Endothelial cell of umbilical vein (primary cell): ENCODE results near the gene ART3. TPM values are rescaled to one million over a fixed set of nuclear protein-coding genes. Genes with fewer than 3 reads are reported as not detected.

Source experiments
- BruUV-seq: library from RNA; stranded (reverse); fragments of 400-500 nt; replicated peaks from 2 replicates; lab custom pipeline; 2021; lab: Mats Ljungman, UMichigan
- CTCF ChIA-PET: fragments of 300-600, 350-600 bp; sonication (Branson Sonifier 250); formaldehyde crosslinking; loops from one replicate; lab custom pipeline; 2021; ENCODE audit warnings: antibody characterized with exemption, inconsistent platforms; lab: Charles Lee
- POLR2A ChIA-PET: fragments of 300-600, 350-600 bp; sonication (Branson Sonifier 250); formaldehyde crosslinking; loops from one replicate; lab custom pipeline; 2021; ENCODE audit warnings: antibody characterized with exemption, inconsistent platforms; lab: Charles Lee
- DNase-seq: peaks from one replicate; pipeline ENCODE4 v3.0.0-alpha.2; 2011; ENCODE audit warnings: low read depth, low spot score
- FAIRE-seq: peaks from 2 replicates; lab custom pipeline; 2011; peaks lifted over from hg19 to GRCh38; lab: Jason Lieb, UNC
- H2AFZ ChIP-seq: 2 replicates; pipeline ENCODE4 v1.6.0; 2012; ENCODE audit warnings: low read depth, low read length, control low read depth, inconsistent platforms
- H3K27ac ChIP-seq: 2 replicates; pipeline ENCODE4 v1.5.1; 2011; ENCODE audit warnings: low read depth, mild to moderate bottlenecking, control low read depth, low read length, moderate library complexity; ENCODE audit not compliant: insufficient read depth
- H3K27me3 ChIP-seq, 2 experiments: 2 replicates each; pipeline versions ENCODE4 v1.6.0 to v1.6.1; 2011; ENCODE audit warnings: low read length in 2 of 2, mixed read lengths in 1 of 2; ENCODE audit not compliant: control insufficient read depth in 2 of 2, insufficient read depth in 2 of 2
- H3K36me3 ChIP-seq, 2 experiments: 2 replicates in 1 of 2; 3 replicates in 1 of 2; pipeline ENCODE4 v1.5.1; 2011; ENCODE audit warnings: low read length in 2 of 2, mild to moderate bottlenecking in 1 of 2, moderate library complexity in 1 of 2; ENCODE audit not compliant: control insufficient read depth in 2 of 2, insufficient read depth in 2 of 2; ENCODE audit errors: extremely low read depth in 1 of 2
- H3K4me1 ChIP-seq: 3 replicates; pipeline ENCODE4 v1.5.1; 2011; ENCODE audit warnings: mild to moderate bottlenecking, low read length; ENCODE audit not compliant: control insufficient read depth, insufficient read depth; ENCODE audit errors: extremely low read depth
- H3K4me2 ChIP-seq: 2 replicates; pipeline ENCODE4 v1.6.1; 2011; ENCODE audit warnings: low read length, control low read depth, mixed read lengths; ENCODE audit not compliant: insufficient read depth
- H3K4me3 ChIP-seq, 3 experiments: fragments of 200-600 bp in 1 of 3; sonication (generic), shearing (Covaris generic) in 1 of 3; replicated peaks in 1 of 3; 2 replicates each; pipeline ENCODE4 v1.5.1; 2011 to 2016; ENCODE audit warnings: control low read depth in 3 of 3, low read length in 3 of 3, mild to moderate bottlenecking in 2 of 3, inconsistent platforms in 1 of 3, low read depth in 1 of 3, moderate library complexity in 1 of 3; ENCODE audit not compliant: insufficient read depth in 1 of 3
- H3K79me2 ChIP-seq: 2 replicates; pipeline ENCODE4 v1.6.0; 2012; ENCODE audit warnings: low read length, inconsistent platforms; ENCODE audit not compliant: control insufficient read depth, insufficient read depth
- H3K9ac ChIP-seq: replicated peaks from 2 replicates; pipeline ENCODE3; 2011; ENCODE audit warnings: low read length, control low read depth; ENCODE audit not compliant: insufficient read depth; ENCODE audit errors: extremely low read depth
- H3K9me1 ChIP-seq: replicated peaks from 3 replicates; pipeline ENCODE4 v1.6.0; 2011; ENCODE audit warnings: mild to moderate bottlenecking, low read length; ENCODE audit not compliant: control insufficient read depth, insufficient read depth; ENCODE audit errors: extremely low read depth
- H3K9me3 ChIP-seq: replicated peaks from 2 replicates; pipeline ENCODE4 v1.5.1; 2012; ENCODE audit warnings: low read length, inconsistent platforms; ENCODE audit not compliant: control insufficient read depth, insufficient read depth
- H4K20me1 ChIP-seq: replicated peaks from 2 replicates; pipeline ENCODE3; 2011; ENCODE audit warnings: mild to moderate bottlenecking, low read length; ENCODE audit not compliant: control insufficient read depth, insufficient read depth; ENCODE audit errors: extremely low read depth
- CTCF ChIP-seq, 2 donors: IDR thresholded peaks; 1 replicate in 1 of 2; 2 replicates in 1 of 2; pipeline ENCODE4 v1.5.1; 2011; ENCODE audit warnings: low read length in 2 of 2, mild to moderate bottlenecking in 2 of 2, moderate library complexity in 2 of 2, control low read depth in 1 of 2, inconsistent platforms in 1 of 2, low read depth in 1 of 2; ENCODE audit not compliant: insufficient read depth in 1 of 2; ENCODE audit errors: extremely low read depth in 1 of 2
- EZH2 ChIP-seq: IDR thresholded peaks from 2 replicates; pipeline ENCODE4 v1.6.1; 2012; ENCODE audit warnings: borderline replicate concordance, low read depth, mild to moderate bottlenecking, moderate library complexity, low read length, inconsistent platforms; ENCODE audit not compliant: severe bottlenecking
- FOS ChIP-seq: IDR thresholded peaks from 2 replicates; pipeline ENCODE4 v1.6.1; 2011; ENCODE audit warnings: mild to moderate bottlenecking, low read length, moderate library complexity, borderline replicate concordance; ENCODE audit not compliant: insufficient read depth
- GATA2 ChIP-seq: IDR thresholded peaks from 2 replicates; pipeline ENCODE4 v1.7.0; 2011; ENCODE audit warnings: low read depth, mild to moderate bottlenecking, moderate library complexity, mixed read lengths, low read length; ENCODE audit not compliant: insufficient read length, insufficient read depth
- JUN ChIP-seq: IDR thresholded peaks from 2 replicates; pipeline ENCODE4 v1.6.1; 2011; ENCODE audit warnings: borderline replicate concordance, low read depth; ENCODE audit not compliant: insufficient read length, insufficient read depth
- MAX ChIP-seq: IDR thresholded peaks from 2 replicates; pipeline ENCODE4 v1.6.1; 2011; ENCODE audit not compliant: insufficient read depth, insufficient read length
- MYC ChIP-seq: IDR thresholded peaks from one replicate; pipeline ENCODE4 v1.6.1; 2011; ENCODE audit warnings: mild to moderate bottlenecking, low read depth, low read length
- POLR2A ChIP-seq: IDR thresholded peaks from 2 replicates; pipeline ENCODE4 v1.6.1; 2012; ENCODE audit warnings: low read depth, mild to moderate bottlenecking, control low read depth, low read length
- POLR2AphosphoS5 ChIP-seq: IDR thresholded peaks from 2 replicates; pipeline ENCODE4 v1.6.1; 2012; ENCODE audit warnings: low read depth, mild to moderate bottlenecking, control low read depth, low read length, moderate library complexity; ENCODE audit not compliant: insufficient read depth
- dilution Hi-C: fragments of 300-500 bp; cut with MboI; formaldehyde crosslinking; loops from one replicate; pipeline ENCODE4 v1.15.0; 2019; ENCODE audit warnings: low sequenced_read_pairs; ENCODE audit not compliant: extremely low pct_ligation_motif_present
- intact Hi-C: fragments of 100-400 bp; cut with micrococcal nuclease; formaldehyde crosslinking; loops from one replicate; pipeline ENCODE4 v1.10.0; 2022
- polyA plus RNA-seq, 4 experiments: library from polyadenylated mRNA; depleted of rRNA in 3 of 4; stranded (reverse) in 3 of 4; unstranded in 1 of 4; fragments of >200 nt; gene quantifications; 2 replicates each; pipeline versions ENCODE4 v1.2.1 to v1.2.3, GENCODE V29; 2011 to 2012; ENCODE audit warnings: missing spikeins in 1 of 4
- total RNA-seq: library from RNA; stranded (reverse); gene quantifications from 2 replicates; pipeline ENCODE4 v1.2.3, GENCODE V29; 2021

Gene ART3
- total and polyA plus RNA-seq, 2 donors (not counting 3 experiments of a cell fraction or from before 2014, with no cell fraction given) = not detected

GRCh38 chr4:76029300-76029699 is 45.2 kb upstream of the ART3 start:
- CTCF ChIA-PET = interaction anchor here (0.7 to 2.1 kb wide), 4 partner anchors 14 to 42 kb away, joined by 3 to 9 read pairs (median 3); partner anchors contain the start of gene SDAD1
- dilution Hi-C loops = no loop called here
- Histone ChIP-seq H3K4me3 (no peak overlapping the region), H3K4me1 (peaks cover 10% of the 10 kb centered on the region), H3K27ac (no peak overlapping the region), H3K9me3 (no peaks in the 10 kb centered on the region), H3K79me2 (no peaks in the 10 kb centered on the region), H4K20me1 (no peaks in the 10 kb centered on the region), H3K4me2 (no peak overlapping the region), H3K9me1 (no peaks in the 10 kb centered on the region), H3K27me3 (peaks cover 0 to 1% of the 10 kb centered on the region in 2 experiments), H3K9ac (no peak overlapping the region), H2AFZ (no peak overlapping the region), H3K36me3 (no peaks in the 10 kb centered on the region)
- no peak for FAIRE-seq
- BruUV-seq = no TSS peak
- POLR2A ChIA-PET = no interaction called here
- no peak for TF ChIP-seq CTCF (IDR thresholded peaks at IDR 0.05; ENCODE audit: extremely low read depth in 1 of 2, insufficient read depth in 1 of 2, low read depth in 1 of 2, low read length in 2 of 2)
- no peak for TF ChIP-seq POLR2A
- no peak for TF ChIP-seq POLR2AphosphoS5
- no peak for TF ChIP-seq GATA2
- no peak for TF ChIP-seq JUN
- no peak for TF ChIP-seq MAX
- TF ChIP-seq EZH2 = no peak
- TF ChIP-seq FOS = no peak
- no peak for TF ChIP-seq MYC
- intact Hi-C loops = loop anchor here (2.0 kb wide), 1 partner anchor 26 kb away; no protein-coding TSS in a partner anchor
- no peak for DNase-seq
